ENCODE results near the gene PIK3CB.
A peak's percentile ranks its signal among the peaks of the same experiment; 100 is the strongest.
"Not testable (repeated sequence)": the region's sequence is repeated elsewhere in the genome, so short reads cannot be mapped to it uniquely, and the experiment has no call there.

The PIK3CB gene

DNA sequence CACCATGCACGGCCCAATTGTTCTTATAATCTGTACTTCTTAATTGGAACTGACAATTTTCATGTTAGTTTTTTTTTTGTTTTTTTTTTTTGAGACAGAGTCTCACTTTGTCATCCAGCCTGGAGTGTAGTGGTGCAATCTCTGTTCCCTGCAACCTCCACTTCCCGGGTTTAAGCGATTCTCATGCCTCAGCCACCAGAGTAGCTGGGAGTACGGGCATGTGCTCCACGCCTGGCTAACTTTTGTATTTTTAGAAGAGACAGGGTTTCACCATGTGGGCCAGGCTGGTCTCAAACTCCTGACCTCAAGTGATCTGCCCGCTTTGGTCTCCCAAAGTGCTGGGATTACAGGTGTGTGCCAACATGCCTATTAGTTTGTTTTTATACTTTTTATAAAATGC lies 153.8 kb downstream of the PIK3CB start:
- not testable (repeated sequence) for DNase-seq (ENCODE audit: low spot score)

DNA sequence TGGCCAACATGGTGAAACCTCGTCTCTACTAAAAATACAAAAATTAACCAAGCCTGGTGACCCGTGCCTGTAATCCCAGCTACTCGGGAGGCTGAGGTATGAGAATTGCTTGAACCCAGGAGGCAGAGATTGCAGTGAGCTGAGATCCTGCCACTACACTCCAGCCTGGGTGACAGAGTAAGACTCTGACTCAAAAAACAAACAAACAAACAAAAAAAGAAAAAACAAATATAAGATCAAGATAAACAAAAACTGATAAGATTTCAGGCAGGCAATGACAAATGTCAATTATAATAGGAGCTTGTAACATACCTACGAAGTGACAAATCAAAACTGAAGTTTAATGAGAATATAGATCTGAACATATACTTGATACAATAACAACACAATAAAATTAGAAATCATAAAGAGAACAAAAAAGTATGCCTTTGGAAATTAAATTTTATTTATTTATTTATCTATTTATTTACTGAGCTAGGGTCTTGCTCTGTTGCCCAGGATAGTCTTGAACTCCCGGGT lies 155.8 kb downstream of the PIK3CB start:
- no peak for DNase-seq (ENCODE audit: low spot score)

DNA sequence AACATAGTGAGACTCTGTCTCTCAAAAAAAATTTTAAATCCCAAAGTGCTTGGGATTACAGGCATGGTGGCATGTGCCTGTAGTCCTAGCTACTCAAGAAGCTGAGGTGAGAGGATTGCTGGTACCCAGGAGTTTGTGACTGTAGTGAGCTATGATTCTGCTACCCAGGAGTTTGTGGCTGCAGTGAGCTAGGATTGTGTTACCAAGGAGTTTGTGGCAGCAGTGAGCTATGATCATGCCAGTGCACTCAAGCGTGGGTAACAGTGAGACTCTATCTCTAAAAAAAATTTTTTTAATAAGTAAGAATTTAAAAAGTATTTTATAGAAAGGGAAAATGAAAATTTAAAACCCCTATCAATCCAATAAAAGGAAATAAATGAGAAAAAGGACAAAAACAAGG lies 156.6 kb downstream of the PIK3CB start:
- no peak for DNase-seq (ENCODE audit: low spot score)

DNA sequence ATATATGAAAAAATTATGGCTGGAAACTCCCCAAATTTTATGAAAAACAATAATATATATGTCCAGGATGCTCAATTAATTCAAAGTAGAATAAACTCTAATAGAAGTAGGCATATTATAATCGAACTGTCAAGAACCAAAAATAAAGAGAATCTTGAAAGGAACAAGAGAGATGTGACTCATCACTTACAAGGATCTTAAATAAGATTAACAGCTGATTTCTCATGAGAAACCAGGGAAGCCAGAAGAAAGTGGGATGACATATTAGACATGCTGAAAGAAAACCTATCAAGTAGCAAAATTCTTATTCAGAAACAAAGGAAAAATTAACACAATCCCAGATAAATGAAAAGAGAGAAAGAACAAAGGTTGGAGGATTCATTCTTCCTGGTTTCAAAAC lies 159.3 kb downstream of the PIK3CB start:
- no peak for DNase-seq (ENCODE audit: low spot score)

DNA sequence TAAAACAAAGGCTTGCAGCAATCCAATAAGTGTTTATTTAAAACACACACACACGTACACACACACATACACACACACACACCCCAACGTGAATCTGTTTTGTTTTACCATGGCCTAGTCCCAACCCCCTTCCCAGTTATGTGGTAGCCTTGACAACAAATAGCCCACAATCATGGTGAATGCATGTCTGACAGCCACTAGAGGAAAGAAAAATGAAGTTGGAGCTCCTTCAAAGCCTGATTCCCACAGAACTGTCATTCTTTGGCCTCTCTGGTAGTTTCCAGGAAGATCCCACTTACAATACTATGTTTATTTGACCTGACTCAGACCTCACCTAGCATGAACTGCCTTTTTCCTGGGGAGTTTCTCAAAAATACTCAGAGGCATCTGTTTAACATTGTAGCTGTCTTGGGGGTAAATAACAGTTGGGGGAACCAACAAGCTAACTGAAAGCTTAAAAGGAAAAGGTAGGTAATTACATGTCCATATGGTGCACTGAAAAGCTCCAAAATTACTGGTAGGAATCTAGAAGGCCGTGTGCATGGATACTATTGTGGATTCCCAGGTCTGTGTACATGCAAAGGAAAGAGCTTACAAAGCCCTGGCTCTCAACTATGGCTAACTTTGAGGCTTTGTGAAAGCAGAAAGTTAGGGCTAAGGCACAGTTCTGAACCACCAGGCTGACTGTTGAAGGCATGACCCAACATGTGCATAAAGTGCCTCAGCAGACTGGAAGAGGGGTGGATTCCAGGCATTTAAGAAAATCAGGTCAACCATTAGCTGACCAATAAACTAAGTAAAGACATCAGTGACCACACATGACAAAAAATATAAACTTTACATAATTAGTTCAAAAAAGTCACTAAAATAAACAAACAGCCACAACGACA lies 160.8 kb downstream of the PIK3CB start:
- DNase-seq (ENCODE audit: low spot score), result peak; percentile 17

DNA sequence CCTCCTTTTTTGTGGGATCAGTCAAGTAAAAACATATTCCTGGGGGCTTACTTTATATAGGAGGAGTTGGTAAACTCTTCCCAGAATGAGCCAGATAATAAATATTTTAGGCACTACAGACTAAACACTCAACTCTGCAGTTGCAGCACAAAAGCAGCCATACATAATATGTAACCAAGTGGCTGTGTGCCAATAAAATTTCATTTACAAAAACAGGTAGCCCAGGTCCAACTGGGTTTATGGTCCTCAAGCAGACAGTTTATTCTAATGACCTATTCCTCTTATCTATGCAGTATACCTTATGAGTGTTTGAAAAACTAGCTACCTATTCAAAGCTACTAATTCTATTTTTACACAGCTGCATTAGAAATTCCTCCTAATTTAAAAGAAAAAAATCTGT lies 164.3 kb downstream of the PIK3CB start:
- no peak for DNase-seq (ENCODE audit: low spot score)

DNA sequence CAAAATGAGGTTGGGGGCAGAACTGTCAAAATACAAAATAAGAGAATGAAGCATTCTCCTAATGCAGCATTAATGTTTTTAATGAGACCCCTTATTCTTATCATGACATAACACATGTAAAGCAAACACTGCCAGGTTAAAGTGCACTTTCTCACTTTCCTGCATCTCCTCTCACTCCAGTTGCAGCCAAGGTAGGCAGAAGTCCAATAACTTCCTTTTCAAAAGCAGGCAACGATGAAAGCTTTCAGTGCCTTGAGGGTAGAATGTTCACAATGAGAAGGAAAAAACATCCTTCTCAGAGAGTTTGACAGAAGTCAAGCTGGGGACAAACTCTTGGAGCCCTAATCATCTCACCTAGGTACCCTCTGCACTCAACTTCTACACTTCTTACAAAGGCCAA lies 166.6 kb downstream of the PIK3CB start:
- no peak for DNase-seq (ENCODE audit: low spot score)

DNA sequence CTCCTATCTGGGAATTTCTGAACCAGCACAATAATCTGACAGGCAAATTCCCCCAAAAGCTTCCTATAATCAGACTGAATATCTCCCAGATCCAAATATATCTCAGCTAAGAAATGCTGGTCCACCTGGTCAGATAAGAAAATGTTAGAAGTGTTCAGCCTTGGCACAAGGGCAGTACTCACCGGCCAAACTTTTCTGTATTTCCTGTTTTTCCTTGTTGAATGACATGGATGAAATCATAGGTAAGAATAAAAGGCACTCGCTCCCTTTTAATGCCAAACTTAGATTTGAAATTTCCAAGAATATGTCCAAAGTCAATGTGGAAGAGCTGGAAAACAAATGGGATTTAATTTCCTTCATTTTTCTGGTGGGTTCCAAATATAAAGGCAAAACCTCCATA lies 177.2 kb downstream of the PIK3CB start:
- no peak for DNase-seq (ENCODE audit: low spot score)

DNA sequence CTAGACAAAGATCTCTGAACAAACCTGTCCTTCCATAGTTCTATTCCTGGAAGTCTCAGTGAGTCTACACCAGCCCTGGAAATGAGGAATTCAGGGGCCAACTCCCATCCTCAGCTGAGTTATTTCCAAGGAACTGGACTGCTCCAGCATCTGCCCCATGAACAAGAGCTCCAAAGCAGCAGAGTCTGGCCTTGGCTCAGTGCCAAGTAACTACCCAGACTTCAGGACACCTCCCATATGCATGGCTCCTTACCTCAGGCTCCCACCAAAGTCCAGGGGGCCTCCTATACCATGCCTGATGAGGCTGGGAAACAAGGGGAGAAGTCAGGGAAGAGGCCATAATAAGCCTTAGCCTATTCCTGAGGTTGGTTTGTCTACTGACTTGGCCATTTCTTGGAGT lies 181.2 kb downstream of the PIK3CB start:
- DNase-seq (ENCODE audit: low spot score), result no peak

DNA sequence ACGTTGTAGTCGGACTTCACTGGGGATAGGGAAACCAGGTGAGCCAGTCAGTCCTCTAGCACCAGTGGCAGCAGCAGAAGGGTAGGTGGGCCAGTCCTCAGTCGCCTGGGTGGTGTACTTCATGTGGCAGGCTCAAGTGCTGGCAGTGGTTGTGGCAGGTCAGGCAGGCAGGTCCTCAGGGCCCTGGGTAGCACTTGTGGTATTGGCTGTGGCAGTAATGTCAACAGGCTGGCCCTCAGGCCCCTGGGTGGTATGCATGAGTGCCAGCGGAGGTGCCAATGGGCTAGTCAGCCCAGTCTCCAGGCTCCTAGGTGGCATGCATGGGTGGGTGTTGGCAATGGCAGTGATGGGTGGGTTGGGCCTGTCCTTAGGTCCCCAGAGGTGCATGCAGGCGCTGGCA lies 185.6 kb downstream of the PIK3CB start:
- no peak for DNase-seq (ENCODE audit: low spot score)

DNA sequence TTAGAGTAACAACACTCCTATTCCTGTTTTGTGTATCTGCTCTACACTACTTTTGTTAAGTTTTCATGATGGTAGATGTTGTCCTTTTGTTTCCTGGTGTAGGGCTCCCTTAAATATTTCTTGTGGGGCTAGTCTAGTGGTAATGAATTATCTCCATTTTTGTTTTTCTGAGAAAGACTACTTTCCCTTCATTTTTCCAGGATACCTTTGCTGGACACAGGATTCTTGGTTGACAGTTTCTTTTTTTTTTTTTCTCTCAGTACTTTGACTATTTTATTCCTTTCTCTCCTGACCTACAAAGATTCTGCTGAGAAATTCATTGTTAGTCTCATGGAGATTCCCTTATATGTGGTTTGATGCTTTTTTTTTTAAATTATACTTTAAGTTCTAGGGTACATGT lies 188.2 kb downstream of the PIK3CB start:
- DNase-seq (ENCODE audit: low spot score), result no peak

DNA sequence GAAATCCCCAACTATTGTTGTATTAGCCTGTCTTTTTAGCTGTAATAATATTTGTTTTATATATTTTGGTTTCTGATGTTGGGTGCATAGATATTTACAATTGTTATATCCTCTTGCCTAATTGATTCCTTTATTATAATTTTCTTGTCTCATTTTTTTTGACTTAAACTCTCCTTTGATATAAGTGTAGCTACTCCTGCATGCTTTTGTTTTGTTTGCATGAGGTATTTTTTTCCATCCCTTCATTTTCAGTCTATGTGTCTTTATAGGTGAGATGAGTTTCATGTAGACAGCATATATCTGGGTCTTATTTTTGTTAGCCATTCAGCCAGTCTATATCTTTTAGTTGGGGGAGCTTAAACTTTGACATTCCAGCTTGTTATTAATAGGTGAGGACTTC lies 188.7 kb downstream of the PIK3CB start:
- DNase-seq (ENCODE audit: low spot score), result no peak

DNA sequence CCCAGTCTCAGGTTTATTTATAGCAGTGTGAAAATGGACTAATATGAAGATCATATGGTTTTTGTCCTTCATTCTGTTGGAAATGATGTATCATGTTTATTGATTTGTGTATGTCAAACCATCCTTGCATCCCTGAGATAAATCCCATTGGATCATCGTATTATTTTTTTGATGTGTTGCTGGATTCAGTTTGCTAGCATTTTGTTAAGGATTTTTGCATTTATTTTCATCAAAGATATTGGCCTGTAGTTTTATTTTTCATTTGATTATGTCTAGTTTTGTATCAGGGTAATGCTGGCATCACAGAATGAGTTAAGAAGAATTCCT lies 191.8 kb downstream of the PIK3CB start:
- no peak for DNase-seq (ENCODE audit: low spot score)

DNA sequence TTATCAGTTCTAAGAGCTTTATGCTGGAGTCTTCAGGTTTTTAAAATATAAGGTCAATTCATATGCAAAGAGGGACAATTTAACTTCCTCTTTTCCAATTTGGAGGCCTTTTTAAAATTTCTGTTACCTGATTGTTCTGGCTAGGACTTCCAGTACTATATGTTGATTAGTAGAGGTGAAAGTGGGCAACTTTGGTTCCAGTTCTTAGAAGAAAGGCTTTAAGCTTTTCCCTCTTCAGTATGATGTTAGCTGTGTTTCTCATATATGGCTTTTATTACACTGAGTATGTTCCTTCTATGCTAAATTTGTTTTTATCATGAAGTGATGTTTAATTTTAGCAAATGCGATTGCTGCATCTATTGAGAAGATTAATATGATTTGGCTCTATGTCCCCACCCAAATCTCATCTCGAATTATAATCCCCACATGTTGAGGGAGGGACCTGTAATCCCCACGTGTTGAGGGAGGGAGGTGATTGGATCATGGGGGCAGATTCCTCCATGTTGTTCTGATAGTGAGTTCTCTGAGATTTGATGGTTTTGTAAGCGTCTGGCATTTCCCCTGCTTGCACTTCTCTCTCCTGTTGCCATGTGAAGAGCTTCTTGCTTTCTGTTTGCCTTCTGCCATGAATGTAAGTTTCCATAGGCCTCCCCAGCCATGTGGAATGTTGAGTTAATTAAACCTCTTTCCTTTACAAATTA lies 192.4 kb downstream of the PIK3CB start:
- DNase-seq (ENCODE audit: low spot score), result no peak

DNA sequence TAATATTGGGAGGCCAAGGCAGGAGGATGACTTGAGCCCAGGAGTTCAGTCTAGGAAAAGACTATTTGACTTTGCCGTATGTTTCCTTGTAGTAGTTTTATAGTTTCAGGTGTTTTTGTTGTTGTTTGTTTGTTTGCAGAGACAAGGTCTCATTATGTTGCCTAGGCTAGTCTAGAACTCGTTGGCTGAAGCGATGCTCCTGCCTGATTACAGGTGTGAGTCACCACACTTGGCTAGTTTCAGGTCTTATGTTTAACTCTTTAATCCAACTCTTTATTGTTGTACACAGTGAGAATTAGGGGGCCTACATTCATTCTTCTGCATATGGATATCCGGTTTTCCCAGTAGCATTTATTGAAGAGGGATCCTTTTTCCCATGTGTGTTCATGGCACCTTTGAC lies 194.2 kb downstream of the PIK3CB start:
- DNase-seq (ENCODE audit: low spot score), result no peak

DNA sequence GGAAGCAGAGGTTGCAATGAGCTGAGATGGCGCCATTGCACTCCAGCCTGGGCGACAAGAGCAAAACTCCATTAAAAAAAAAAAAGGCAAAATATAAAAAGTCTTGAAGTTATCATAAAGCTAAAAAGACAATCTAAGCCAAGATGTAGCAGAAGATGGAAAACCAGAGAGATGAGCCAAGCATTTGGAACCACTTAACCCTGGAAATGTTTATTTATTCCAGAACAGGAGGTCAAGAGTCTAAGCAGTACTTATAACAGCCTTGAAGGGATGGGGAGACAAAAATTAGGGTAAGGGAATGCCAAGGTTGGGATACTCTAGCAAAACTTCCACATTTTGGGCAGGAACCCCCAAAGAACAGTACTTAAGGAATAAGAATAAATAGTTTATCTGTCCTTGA lies 196.1 kb downstream of the PIK3CB start:
- no peak for DNase-seq (ENCODE audit: low spot score)

DNA sequence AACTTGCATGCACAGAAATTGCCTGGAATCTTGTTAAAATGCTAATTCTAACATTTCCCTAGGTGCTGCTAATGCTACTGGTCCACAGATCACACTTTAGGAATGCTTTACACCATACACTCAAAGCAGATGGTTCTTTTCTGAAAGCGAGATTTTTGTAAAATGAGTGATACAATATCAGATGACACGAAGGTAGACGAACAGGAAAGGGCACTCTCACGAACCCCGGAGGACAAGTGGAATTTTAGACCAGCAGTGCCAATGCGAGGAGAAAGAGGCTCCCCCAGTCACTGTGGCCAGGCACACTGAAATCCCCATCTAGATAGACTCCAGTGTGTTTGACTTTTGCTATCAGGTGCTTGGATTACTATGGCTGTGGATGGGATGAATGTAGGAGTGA lies 205.2 kb downstream of the PIK3CB start:
- DNase-seq (ENCODE audit: low spot score), result no peak

DNA sequence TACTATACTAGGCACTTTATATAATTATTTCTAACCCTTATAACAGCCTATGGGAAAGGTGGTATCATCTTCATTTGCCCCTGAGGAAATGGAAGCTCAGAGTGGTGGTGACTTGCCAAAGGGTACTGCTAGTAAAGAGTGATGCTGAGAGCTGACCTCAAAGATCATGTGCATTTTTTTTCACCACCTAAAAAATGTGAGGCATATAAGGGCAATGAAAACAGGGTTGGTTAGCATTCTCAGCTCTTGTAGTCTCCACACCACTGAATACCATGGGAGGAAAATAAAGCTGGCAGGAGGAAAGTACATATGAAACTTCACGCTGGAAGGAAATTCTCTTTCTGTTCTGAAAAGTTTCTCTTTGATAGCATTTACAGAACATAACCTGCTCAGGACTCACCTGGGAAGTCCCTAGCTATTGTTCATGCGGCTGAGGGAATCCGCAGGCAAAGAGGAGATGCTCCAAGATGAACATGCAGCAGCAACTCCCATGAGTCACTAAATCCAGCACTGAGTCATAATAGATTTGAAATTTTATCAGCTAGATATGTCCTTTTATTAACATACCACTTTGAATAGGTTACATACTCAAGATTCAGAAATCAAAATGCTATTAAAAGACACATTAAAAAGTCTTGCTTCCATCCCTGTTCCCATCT lies 208.9 kb downstream of the PIK3CB start:
- DNase-seq (ENCODE audit: low spot score), result peak; percentile 10

DNA sequence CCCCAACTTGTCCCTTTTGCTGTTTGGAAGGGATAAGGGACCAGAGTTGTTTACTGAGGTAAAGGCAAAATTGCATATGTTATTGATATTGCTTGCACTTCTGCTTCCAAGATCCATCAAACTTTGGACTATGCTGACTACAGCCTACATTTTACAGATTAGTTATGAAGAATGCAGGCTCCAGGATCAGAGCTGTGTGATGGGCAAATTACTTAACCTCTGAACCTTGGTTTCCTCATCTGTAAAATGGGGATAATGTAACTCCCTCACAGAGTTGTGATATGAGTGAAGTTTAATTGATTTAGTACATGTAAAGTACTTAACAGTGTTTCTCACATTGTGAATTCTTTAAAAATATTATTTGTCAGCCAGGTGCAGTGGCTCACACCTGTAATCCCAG lies 210.2 kb downstream of the PIK3CB start:
- DNase-seq (ENCODE audit: low spot score), result no peak

DNA sequence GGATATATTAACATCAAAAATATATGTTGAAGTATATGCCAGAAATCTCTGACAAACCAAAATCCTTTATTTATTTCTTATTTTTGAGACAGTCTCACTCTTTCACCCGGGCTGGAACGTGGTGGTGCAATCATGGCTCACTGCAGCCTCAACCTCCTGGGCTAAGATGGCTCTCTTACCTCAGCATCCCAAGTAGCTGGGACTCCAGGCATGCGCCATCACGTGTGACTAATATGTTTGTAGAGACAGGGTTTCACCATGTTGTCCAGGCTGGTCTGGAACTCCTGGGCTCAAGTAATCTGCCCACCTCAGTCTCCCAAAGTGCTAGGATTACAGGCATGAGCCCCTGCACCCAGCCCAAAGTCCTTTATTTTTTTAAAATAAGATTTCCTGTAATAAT lies 214.3 kb downstream of the PIK3CB start:
- DNase-seq (ENCODE audit: low spot score), result no peak

DNA sequence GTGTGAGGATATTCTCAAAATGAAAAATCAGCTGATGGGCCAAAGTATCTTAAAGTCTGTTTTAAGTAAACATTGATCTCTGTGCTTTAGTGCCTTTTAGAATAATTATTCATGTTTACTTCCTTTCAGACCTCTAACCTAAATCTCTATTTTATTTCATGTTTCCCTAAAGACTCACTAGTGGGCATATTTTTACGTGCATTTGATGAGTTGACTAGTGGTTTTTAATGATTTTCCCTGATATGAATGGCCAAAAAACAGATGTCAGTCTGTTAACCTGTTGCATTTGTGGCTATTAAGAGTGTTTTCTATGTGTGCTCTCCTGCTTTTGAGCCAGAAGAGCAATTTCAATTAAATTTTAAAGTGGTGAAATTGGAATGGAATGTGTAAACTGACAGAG lies 219.3 kb downstream of the PIK3CB start:
- no peak for DNase-seq (ENCODE audit: low spot score)

DNA sequence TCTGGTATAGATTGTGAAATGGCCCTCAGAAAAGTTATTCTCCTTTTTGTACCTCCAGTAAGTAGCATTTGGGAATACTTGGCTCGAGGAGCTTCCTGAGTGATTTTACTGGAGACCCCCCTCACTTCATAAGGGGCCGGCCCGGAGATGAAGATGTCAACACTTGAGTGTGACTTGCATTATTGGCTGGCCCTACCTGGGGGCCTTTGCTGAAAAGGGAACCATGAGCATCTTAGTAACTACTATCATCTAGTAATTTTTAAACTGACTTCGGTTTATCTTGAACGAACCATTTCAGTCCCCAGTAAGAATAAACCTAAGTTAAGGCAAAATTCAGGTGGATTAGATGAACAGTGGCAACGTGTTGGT lies 224.8 kb downstream of the PIK3CB start:
- no peak for DNase-seq (ENCODE audit: low spot score)
